Activated CD4-positive, CD25-positive, alpha-beta regulatory T cell treated with anti-CD3 and anti-CD28 coated beads, Interleukin-2, amount 50 U/mL, for 16 hours (primary cell): Measurements from ENCODE around the gene CSAG3.
"Not testable (repeated sequence)": the region's sequence is repeated elsewhere in the genome, so short reads cannot be mapped to it uniquely, and the experiment has no call there.

Source experiments
- DNase-seq: peaks from one replicate; pipeline ENCODE4 v3.0.0-alpha.2; 2020; ENCODE audit warnings: low read depth, low spot score

CSAG3 gene

GRCh38 chrX:152758918-152759317 is at the start of gene CSAG3:
CSAG3 (plus strand) TSS chrX:152759218.
- DNase-seq = not testable (repeated sequence)

GRCh38 chrX:152713195-152713594 is 45.8 kb upstream of the CSAG3 start:
- not testable (repeated sequence) for DNase-seq

- not testable (repeated sequence) for DNase-seq
Measured at GRCh38 chrX:152713815-152714787, 44.9 kb upstream of the CSAG3 start, which contains the start of gene MAGEA2B. MAGEA2B (plus strand) TSS chrX:152714628; CDS start chrX:152717107, 2,479 bp downstream.

GRCh38 chrX:152725409-152725808 is 33.6 kb upstream of the CSAG3 start:
- DNase-seq = no peak

GRCh38 chrX:152733261-152733975 is 25.6 kb upstream of the CSAG3 start, which contains the start of the genes CSAG1 and MAGEA12:
CSAG1 (minus strand) TSS chrX:152733721; CDS start chrX:152732460, 1,261 bp downstream.
MAGEA12 (plus strand) TSS chrX:152733757; CDS start chrX:152736162, 2,405 bp downstream.
- no peak for DNase-seq

GRCh38 chrX:152734143-152734858 is 24.7 kb upstream of the CSAG3 start:
- DNase-seq = not testable (repeated sequence)

- DNase-seq = no peak
Measured at GRCh38 chrX:152735101-152735500, 23.9 kb upstream of the CSAG3 start.

GRCh38 chrX:152735860-152736511 is 23.0 kb upstream of the CSAG3 start:
- DNase-seq = no peak

- DNase-seq = not testable (repeated sequence)
Measured at GRCh38 chrX:152736528-152736927, 22.5 kb upstream of the CSAG3 start.

GRCh38 chrX:152738560-152738959 is 20.5 kb upstream of the CSAG3 start:
- no peak for DNase-seq

- DNase-seq = not testable (repeated sequence)
Measured at GRCh38 chrX:152753686-152754650, 5.0 kb upstream of the CSAG3 start, which contains the start of gene MAGEA2. MAGEA2 (minus strand) TSS chrX:152753842; CDS start chrX:152751363, 2,479 bp downstream.

GRCh38 chrX:152754871-152755270 is 4.1 kb upstream of the CSAG3 start:
- DNase-seq = not testable (repeated sequence)

- not testable (repeated sequence) for DNase-seq
Measured at GRCh38 chrX:152759544-152759943, 526 bp downstream of the CSAG3 start.

- DNase-seq = not testable (repeated sequence)
Measured at GRCh38 chrX:152761582-152761981, 2.6 kb downstream of the CSAG3 start.

GRCh38 chrX:152766562-152766961 is 7.5 kb downstream of the CSAG3 start:
- not testable (repeated sequence) for DNase-seq

- not testable (repeated sequence) for DNase-seq
Measured at GRCh38 chrX:152769549-152770289, 10.7 kb downstream of the CSAG3 start, which contains the start of gene MAGEA6. MAGEA6 (minus strand) TSS chrX:152769689; CDS start chrX:152767650, 2,039 bp downstream.

- not testable (repeated sequence) for DNase-seq
Measured at GRCh38 chrX:152787062-152787461, 28.0 kb downstream of the CSAG3 start.

GRCh38 chrX:152798945-152799344 is 39.9 kb downstream of the CSAG3 start:
- no peak for DNase-seq

- DNase-seq = no peak
Measured at GRCh38 chrX:152806035-152806434, 47.0 kb downstream of the CSAG3 start.
